ENCODE results near the gene SNCG.

DNA sequence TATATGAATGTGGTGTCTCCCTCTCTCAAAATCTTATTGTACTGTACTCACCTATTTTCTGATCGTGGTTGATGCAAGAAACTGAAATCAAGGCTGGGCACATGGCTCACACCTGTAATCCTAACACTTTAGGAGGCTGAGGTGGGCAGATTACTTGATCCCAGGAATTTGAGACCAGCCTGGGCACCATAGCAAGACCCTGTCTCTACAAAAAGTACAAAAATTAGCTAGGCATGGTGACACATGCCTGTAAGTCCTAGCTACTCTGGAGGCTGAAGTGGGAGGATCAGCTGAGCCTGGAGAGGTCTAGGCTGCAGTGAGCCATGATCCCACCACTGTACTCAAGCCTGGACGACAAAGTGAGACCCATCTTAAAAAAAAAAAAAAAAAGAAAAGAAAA lies 17.0 kb upstream of the SNCG start:
- TF ChIP-seq, protein P1, sequence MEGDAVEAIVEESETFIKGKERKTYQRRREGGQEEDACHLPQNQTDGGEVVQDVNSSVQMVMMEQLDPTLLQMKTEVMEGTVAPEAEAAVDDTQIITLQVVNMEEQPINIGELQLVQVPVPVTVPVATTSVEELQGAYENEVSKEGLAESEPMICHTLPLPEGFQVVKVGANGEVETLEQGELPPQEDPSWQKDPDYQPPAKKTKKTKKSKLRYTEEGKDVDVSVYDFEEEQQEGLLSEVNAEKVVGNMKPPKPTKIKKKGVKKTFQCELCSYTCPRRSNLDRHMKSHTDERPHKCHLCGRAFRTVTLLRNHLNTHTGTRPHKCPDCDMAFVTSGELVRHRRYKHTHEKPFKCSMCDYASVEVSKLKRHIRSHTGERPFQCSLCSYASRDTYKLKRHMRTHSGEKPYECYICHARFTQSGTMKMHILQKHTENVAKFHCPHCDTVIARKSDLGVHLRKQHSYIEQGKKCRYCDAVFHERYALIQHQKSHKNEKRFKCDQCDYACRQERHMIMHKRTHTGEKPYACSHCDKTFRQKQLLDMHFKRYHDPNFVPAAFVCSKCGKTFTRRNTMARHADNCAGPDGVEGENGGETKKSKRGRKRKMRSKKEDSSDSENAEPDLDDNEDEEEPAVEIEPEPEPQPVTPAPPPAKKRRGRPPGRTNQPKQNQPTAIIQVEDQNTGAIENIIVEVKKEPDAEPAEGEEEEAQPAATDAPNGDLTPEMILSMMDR (conservative IDR thresholded peaks at IDR 0.05; ENCODE audit: low read depth in 2 of 2): no peak
- no peak for TF ChIP-seq EZH2phosphoT487 (IDR thresholded peaks at IDR 0.05; ENCODE audit: unreplicated experiment)
- TF ChIP-seq POLR2AphosphoS5 (IDR thresholded peaks at IDR 0.05; ENCODE audit: low read depth): no peak
- TF ChIP-seq ETS1 (IDR thresholded peaks at IDR 0.05): no peak
- no peak for TF ChIP-seq REST (IDR thresholded peaks at IDR 0.05; ENCODE audit: unreplicated experiment)
- no peak for TF ChIP-seq EZH2 (IDR thresholded peaks at IDR 0.05; ENCODE audit: low read depth, unreplicated experiment)
- TF ChIP-seq CREB1 (CRISPR knock-in tag; IDR thresholded peaks at IDR 0.05; ENCODE audit: low read depth): no peak
- TF ChIP-seq ZNF331 (CRISPR knock-in tag; IDR thresholded peaks at IDR 0.05; ENCODE audit: low read depth): no peak
- no peak for TF ChIP-seq ZNF462 (CRISPR knock-in tag; IDR thresholded peaks at IDR 0.05)
- no peak for TF ChIP-seq NANOG (IDR thresholded peaks at IDR 0.05; ENCODE audit: borderline replicate concordance)
- no peak for TF ChIP-seq JUNB (IDR thresholded peaks at IDR 0.05; ENCODE audit: unreplicated experiment)
- no peak for TF ChIP-seq STAT1 (IDR thresholded peaks at IDR 0.05; ENCODE audit: unreplicated experiment)
- TF ChIP-seq ZNF114 (CRISPR knock-in tag; IDR thresholded peaks at IDR 0.05): no peak
